GM12878 (cell line): ENCODE data around the gene MTERF1.

ENCODE experiments used
- ATF3 ChIP-seq: IDR thresholded peaks from 2 replicates; pipeline ENCODE4 v1.6.1; 2011; ENCODE audit warnings: low read depth, mild to moderate bottlenecking, low read length, moderate library complexity, borderline replicate concordance; ENCODE audit errors: extremely low read depth
- CTCF ChIP-seq, 3 experiments: IDR thresholded peaks in 2 of 3; conservative IDR thresholded peaks in 1 of 3; 2 replicates each; pipeline ENCODE4 v1.5.1; 2011; ENCODE audit warnings: low read depth in 3 of 3, low read length in 3 of 3, mild to moderate bottlenecking in 3 of 3, control low read depth in 2 of 3, moderate library complexity in 2 of 3, inconsistent platforms in 1 of 3, mixed read lengths in 1 of 3; ENCODE audit not compliant: control insufficient read depth in 2 of 3, insufficient read depth in 1 of 3; ENCODE audit errors: extremely low read depth in 1 of 3
- EP300 ChIP-seq, 2 experiments: fragments of 150-350 bp in 1 of 2; IDR thresholded peaks; 2 replicates each; pipeline ENCODE4 v1.6.1; 2011 to 2012; ENCODE audit warnings: low read depth in 2 of 2, low read length in 2 of 2, borderline replicate concordance in 1 of 2, improper control_type of control experiment in 1 of 2, inconsistent platforms in 1 of 2; ENCODE audit not compliant: control insufficient read depth in 1 of 2
- EZH2 ChIP-seq: IDR thresholded peaks from 2 replicates; pipeline ENCODE4 v1.6.1; 2012; ENCODE audit warnings: low read depth, mild to moderate bottlenecking, control low read depth, inconsistent platforms, low read length, borderline replicate concordance; ENCODE audit not compliant: control insufficient read depth
- FOXM1 ChIP-seq: IDR thresholded peaks from 2 replicates; pipeline ENCODE4 v1.6.1; 2012; ENCODE audit warnings: low read depth, mild to moderate bottlenecking, inconsistent platforms, low read length, moderate library complexity
- GABPA ChIP-seq: IDR thresholded peaks from 2 replicates; pipeline ENCODE4 v1.6.1; 2014; ENCODE audit warnings: antibody characterized with exemption, low read depth, mild to moderate bottlenecking, inconsistent platforms
- PML ChIP-seq: IDR thresholded peaks from 2 replicates; pipeline ENCODE4 v1.6.1; 2012; ENCODE audit warnings: low read length, inconsistent platforms
- RAD51 ChIP-seq: fragments of 450-650 bp; IDR thresholded peaks from 2 replicates; pipeline ENCODE4 v1.6.1; 2016; ENCODE audit warnings: moderate library complexity, mild to moderate bottlenecking, inconsistent platforms
- RUNX3 ChIP-seq: IDR thresholded peaks from 2 replicates; pipeline ENCODE4 v1.6.1; 2012; ENCODE audit warnings: low read length, inconsistent platforms

- no peak for TF ChIP-seq RAD51
- no peak for TF ChIP-seq RUNX3
- no peak for TF ChIP-seq PML
- no peak for TF ChIP-seq FOXM1
- TF ChIP-seq EZH2, result no peak
- TF ChIP-seq ATF3, result no peak
- no peak for TF ChIP-seq CTCF (IDR thresholded peaks at IDR 0.05 in 2 of 3, conservative IDR thresholded peaks at IDR 0.05 in 1 of 3; ENCODE audit: control insufficient read depth in 2 of 3, extremely low read depth in 1 of 3, insufficient read depth in 1 of 3, low read depth in 3 of 3, low read length in 3 of 3)
- TF ChIP-seq EP300 (IDR thresholded peaks at IDR 0.05; ENCODE audit: borderline replicate concordance in 1 of 2, control insufficient read depth in 1 of 2, low read depth in 2 of 2, low read length in 2 of 2), result no peak
- no peak for TF ChIP-seq GABPA
Observed at GRCh38 chr7:91835091-91835825, 45.2 kb downstream of the MTERF1 start.
